DOHH2 (cell line): Measurements from ENCODE around the gene ZNF749.

Source experiments
- CTCF ChIP-seq: fragments of 200-600 bp; sonication (generic); IDR thresholded peaks from one replicate; pipeline ENCODE4 v1.5.1; 2014; ENCODE audit warnings: antibody characterized with exemption, mild to moderate bottlenecking, low read depth, low read length; ENCODE audit not compliant: poor library complexity, severe bottlenecking
- EZH2phosphoT487 ChIP-seq: fragments of 200-600 bp; sonication (generic); IDR thresholded peaks from 2 replicates; pipeline ENCODE4 v1.6.1; 2017; ENCODE audit warnings: borderline replicate concordance, mild to moderate bottlenecking, antibody characterized with exemption, low read length, moderate library complexity, mixed read lengths

DNA sequence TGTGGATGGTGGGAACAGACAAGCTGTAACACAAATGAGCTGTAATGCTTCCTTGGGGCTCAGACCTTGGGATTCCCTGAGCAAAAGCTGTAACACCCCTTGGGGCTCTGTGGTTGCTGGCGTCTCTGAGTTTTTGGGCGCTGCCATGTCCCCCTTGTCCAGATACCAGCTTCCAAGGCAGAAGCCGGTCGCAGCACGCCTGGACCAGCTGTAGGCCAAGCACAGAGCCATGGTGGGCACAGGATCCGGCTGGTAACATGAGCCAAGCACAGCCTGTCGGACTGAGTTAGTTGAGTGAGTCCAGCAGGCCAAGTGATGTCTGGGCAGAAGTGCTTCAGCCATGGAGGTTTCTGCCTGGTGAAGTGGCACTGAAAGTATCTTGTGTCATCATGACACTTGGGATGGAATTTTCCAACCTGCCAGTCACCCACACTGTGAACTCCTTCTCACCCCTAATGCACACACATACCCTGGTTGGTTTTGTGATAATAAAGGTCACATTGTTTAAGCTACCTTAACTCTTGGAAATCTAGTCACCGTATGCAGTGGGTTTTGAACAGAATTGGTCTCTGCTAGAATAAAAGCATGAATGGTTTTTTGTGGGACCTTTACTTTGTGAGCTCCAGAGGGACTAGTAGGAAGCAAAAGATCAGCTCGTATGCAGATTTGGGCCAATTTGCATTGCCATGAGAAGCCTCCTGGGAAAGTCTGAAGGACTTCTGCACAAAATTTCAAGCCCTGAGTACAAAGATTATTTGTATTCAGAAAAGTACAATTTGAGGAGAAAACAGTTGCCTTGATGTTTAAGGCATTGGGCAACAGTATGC lies 31.2 kb upstream of the ZNF749 start:
- no peak for TF ChIP-seq CTCF
- no peak for TF ChIP-seq EZH2phosphoT487
